Mucosa of descending colon (tissue), 3 donors: ENCODE results near the gene TSHZ2. TPM values are rescaled to one million over a fixed set of nuclear protein-coding genes. Genes with fewer than 3 reads are reported as not detected.

Source experiments
- ATAC-seq: fragments of 200-7000 bp; cut with Tn5 transposase; one replicate; pipeline ENCODE4 v1.9.1; 2020; ENCODE audit warnings: mild to moderate bottlenecking, moderate library complexity
- DNase-seq, 3 donors: peaks; one replicate each; pipeline ENCODE4 v3.0.0-alpha.2; 2020
- H3K36me3 ChIP-seq: fragments of 200-600 bp; one replicate; pipeline ENCODE4 v1.8.0; 2021; ENCODE audit warnings: low read depth, mild to moderate bottlenecking
- H3K4me1 ChIP-seq: fragments of 200-600 bp; one replicate; pipeline ENCODE4 v1.8.0; 2021; ENCODE audit warnings: low read depth, mild to moderate bottlenecking
- H3K4me3 ChIP-seq: fragments of 200-600 bp; one replicate; pipeline ENCODE4 v1.8.0; 2021; ENCODE audit warnings: mild to moderate bottlenecking
- H3K9me3 ChIP-seq: fragments of 200-600 bp; one replicate; pipeline ENCODE4 v1.8.0; 2021; ENCODE audit warnings: mild to moderate bottlenecking
- CTCF ChIP-seq: fragments of 200-600 bp; IDR thresholded peaks from one replicate; pipeline ENCODE4 v1.8.0; 2022; ENCODE audit warnings: antibody characterized with exemption, mild to moderate bottlenecking
- intact Hi-C, 2 donors: fragments of 100-400 bp; cut with DNase I in 1 of 2; cut with micrococcal nuclease in 1 of 2; formaldehyde crosslinking; loops; one replicate each; pipeline versions ENCODE4 v1.11.0 to v1.11.1; 2022; cut with DNase I, micrococcal nuclease
- total RNA-seq, 3 donors: library from RNA; stranded (reverse); fragmentation: NEBNext Ultra II Directional in 2 of 3; extraction: Animal tissue kit (Norgen Biotek cat#: 25700) in 2 of 3; gene quantifications; one replicate each; pipeline versions ENCODE4 v1.2.1 to v1.2.4, GENCODE V29; 2021 to 2023
- donor health status: DM: no; HTN: no; CAD: no; lungs with moderate emphysema.
- donor health status: DM: no; HTN: no; CAD: no.
- donor health status: DM: no; HTN: yes; CAD: no.

TSHZ2 gene
- total RNA-seq, 3 donors from 2014 or later: 1.9 to 17.8 (median 3.6) TPM

- TF ChIP-seq CTCF: no peak
- intact Hi-C loops: no loop called here
- ATAC-seq (no peak), DNase-seq (no peak)
- no peaks in the 10 kb centered on the region for H3K36me3 ChIP-seq
- no peak overlapping the region for H3K4me3 ChIP-seq
- H3K4me1 ChIP-seq: no peaks in the 10 kb centered on the region
- no peaks in the 10 kb centered on the region for H3K9me3 ChIP-seq
Measured at GRCh38 chr20:53387983-53388675, 416.0 kb downstream of the TSHZ2 start.

GRCh38 chr20:53389516-53390300, 417.6 kb downstream of the TSHZ2 start:
- Histone ChIP-seq H3K4me3 (no peak overlapping the region), H3K9me3 (no peaks in the 10 kb centered on the region), H3K4me1 (no peaks in the 10 kb centered on the region), H3K36me3 (no peaks in the 10 kb centered on the region)
- DNase-seq (no peak), ATAC-seq (no peak)
- TF ChIP-seq CTCF: no peak
- intact Hi-C loops: no loop called here

- no peaks in the 10 kb centered on the region for H3K36me3 ChIP-seq
- intact Hi-C loops: no loop called here
- no peak overlapping the region for H3K4me3 ChIP-seq
- H3K4me1 ChIP-seq: no peaks in the 10 kb centered on the region
- no peak for DNase-seq
- no peak for TF ChIP-seq CTCF
- no peaks in the 10 kb centered on the region for H3K9me3 ChIP-seq
- ATAC-seq: no peak
Measured at GRCh38 chr20:53390770-53391169, 418.6 kb downstream of the TSHZ2 start.

- Histone ChIP-seq H3K36me3 (no peaks in the 10 kb centered on the region), H3K4me3 (no peak overlapping the region), H3K4me1 (no peaks in the 10 kb centered on the region), H3K9me3 (no peaks in the 10 kb centered on the region)
- intact Hi-C loops: no loop called here
- no peak for TF ChIP-seq CTCF
- no peak for ATAC-seq
- DNase-seq: no peak
Measured at GRCh38 chr20:53394433-53394832, 422.3 kb downstream of the TSHZ2 start.

GRCh38 chr20:53395188-53395923, 423.2 kb downstream of the TSHZ2 start:
- TF ChIP-seq CTCF: no peak
- Histone ChIP-seq H3K4me1 (no peaks in the 10 kb centered on the region), H3K4me3 (no peak overlapping the region), H3K36me3 (no peaks in the 10 kb centered on the region), H3K9me3 (no peaks in the 10 kb centered on the region)
- intact Hi-C loops: no loop called here
- DNase-seq (no peak), ATAC-seq (no peak)
